Bronchus fibroblast of lung (primary cell): Measurements from ENCODE around the gene SCAI. TPM values are rescaled to one million over a fixed set of nuclear protein-coding genes. Genes with fewer than 3 reads are reported as not detected.

Experiments
- total RNA-seq: library from RNA; depleted of rRNA; stranded (reverse); fragments of >200 nt; gene quantifications from 2 replicates; pipeline ENCODE4 v1.2.3, GENCODE V29; 2015

The SCAI gene
- 2.7 and 2.8 TPM in 2 replicates for total RNA-seq

DNA sequence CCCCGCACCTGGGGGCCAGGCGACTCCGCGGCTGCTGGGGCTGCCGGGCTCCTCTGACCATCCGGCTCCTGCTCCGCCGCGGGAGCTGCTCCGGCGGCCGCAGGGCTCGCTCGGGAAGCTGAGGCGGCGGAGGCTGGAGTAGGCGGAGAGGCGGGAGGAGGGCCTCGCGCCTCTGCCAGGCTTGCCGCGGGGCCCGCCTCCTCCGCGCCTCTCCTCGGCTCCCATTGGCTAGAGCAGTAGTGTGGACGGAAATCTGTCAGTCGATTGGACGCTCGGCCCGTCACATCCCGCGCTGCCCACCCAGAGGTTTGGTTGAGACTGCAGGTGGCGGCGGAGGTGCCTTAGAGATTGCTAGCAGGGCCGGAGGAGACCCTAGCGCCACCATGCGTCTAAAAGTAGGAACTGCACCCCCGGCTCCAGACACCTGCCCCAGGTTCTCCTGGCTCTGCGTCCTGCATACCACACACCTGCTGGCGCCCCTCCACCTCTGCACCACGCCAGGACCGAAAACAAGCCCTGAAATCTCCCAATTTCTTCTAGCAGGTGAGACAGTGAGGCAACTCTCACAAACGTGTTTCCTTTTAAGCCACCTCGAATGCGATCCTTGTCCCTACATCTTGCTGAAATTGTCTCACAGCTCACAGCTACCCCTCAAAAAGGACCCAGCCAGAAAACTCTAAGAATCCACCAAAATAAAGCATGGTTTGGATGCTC, at the start of gene SCAI:
TSS of gene SCAI (minus strand) at position 152 of the 714 bp plus-strand sequence. CDS start at position 61, 91 bp downstream.

DNA sequence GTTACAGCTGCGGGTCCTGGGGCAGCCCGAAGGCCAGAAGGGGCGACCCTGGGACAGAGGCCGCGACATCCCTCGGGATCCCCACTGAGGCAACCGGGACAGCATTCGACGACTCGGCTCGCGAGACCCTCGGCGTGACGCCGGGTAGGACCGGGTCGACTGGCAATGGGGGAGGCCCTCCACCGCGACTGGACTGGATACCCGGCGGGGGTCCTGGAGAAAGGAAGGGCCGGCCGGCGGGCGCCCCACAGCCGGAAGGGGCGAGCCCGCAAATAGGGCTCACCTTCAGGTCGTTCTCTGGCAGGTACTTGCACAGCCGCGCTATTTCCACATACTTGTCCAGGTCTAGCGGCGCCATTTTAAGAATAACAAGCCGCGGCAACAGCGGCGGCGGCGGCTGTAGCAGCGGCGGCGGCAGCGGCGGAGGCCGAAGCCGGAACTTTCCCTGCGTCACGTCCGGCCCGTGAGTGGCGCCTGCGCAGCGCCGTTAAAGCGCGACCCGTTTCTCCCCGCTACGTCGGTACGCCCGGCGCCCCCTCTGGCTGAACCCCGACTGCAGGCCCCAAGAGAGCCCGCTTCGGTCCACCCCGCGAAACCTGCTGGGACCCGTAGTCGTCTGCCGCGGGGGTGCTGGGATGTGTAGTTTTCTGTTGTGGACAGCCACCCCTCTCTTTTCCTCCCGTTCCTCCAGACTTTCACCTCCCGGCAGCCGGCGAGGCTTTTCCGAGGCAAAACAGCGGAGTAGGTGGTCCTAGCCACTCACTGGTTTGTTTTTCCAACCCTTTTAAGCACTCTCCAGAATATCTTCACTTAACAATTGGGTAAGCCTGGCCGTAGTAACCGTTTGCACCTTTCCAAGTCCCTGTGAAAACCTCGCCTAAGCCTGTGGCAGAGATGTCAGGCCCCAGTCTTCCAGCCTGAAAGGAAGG, 46.3 kb upstream of the SCAI start, which contains the start of gene PPP6C:
TSS of gene PPP6C (minus strand) at position 443 of the 929 bp plus-strand sequence. CDS start at position 358, 85 bp downstream.

DNA sequence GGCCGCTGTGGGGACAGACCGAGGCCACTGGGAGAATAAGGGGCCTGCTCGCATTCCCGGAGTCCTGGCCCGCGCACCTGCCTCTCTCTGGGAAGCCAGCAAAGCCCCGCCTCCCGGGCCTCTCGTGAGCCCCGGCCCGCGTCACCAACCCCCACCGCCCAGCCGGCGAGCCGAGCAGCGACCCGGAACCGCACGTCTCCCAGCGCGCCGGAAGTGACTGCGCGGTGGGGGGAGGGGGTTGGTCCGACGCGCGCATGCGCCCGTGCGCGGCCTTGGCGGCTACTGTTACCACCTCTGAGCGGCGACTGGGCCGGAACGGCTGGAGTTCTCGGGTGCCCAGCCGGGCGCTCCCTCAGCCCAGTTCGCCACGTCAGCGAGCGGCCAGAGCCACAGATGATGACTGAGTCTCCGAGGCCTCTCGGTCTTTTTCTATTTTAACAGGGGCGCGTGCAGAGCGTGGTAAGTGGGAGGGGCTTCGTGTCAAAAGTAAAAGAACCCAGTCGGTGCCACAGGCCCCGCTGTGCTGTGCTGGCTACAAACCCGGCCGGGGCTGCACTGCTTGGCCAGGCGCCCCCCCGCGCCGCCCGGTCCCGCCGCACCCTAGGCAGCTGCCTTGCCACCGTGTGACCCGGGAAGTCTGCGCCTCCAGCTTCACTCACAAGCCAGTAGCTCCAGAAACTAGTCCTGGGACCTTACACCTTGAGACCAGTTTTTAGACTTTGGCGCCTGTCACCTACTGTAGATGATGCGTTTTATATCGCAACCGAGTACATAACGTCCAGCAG, 202.2 kb downstream of the SCAI start, which contains the start of gene GOLGA1:
TSS of gene GOLGA1 (minus strand) at position 190 of the 785 bp plus-strand sequence. CDS start 2,372 bp downstream, outside the sequence.

Other genes with a start within 250 kb of the SCAI start
- gene GOLGA1, start 202.4 kb downstream of the SCAI start, total RNA-seq, result 8.0 and 8.6 TPM in 2 replicates
- gene PPP6C, start 46.3 kb upstream of the SCAI start, total RNA-seq, result 16.2 and 19.3 TPM in 2 replicates
- gene RABEPK, start 57.0 kb upstream of the SCAI start, total RNA-seq, result 30.1 and 33.0 TPM in 2 replicates
- 204 and 208 TPM in 2 replicates for gene HSPA5, start 97.8 kb upstream of the SCAI start, total RNA-seq
- 24.9 and 25.4 TPM in 2 replicates for gene GAPVD1, start 118.3 kb upstream of the SCAI start, total RNA-seq